Vagina (tissue), 2 donors: ENCODE results near the gene STN1. TPM values are rescaled to one million over a fixed set of nuclear protein-coding genes. Genes with fewer than 3 reads are reported as not detected.

Experiments
- DNase-seq, 2 donors: peaks; one replicate each; pipeline ENCODE4 v3.0.0-alpha.2; 2017; ENCODE audit errors: extremely low spot score in 2 of 2
- H3K27ac ChIP-seq: fragments of 200-600 bp; sonication (generic); one replicate; pipeline ENCODE4 v1.5.1; 2019
- H3K27me3 ChIP-seq: fragments of 200-600 bp; sonication (generic); one replicate; pipeline ENCODE4 v1.5.1; 2019
- H3K36me3 ChIP-seq, 2 donors: fragments of 200-600 bp; sonication (generic); one replicate each; pipeline ENCODE4 v1.5.1; 2017 to 2019
- H3K4me1 ChIP-seq: fragments of 200-600 bp; sonication (generic); one replicate; pipeline ENCODE4 v1.5.1; 2019
- H3K4me3 ChIP-seq, 2 donors: fragments of 200-600 bp; sonication (generic); 1 replicate in 1 of 2; 2 replicates in 1 of 2; pipeline ENCODE4 v1.5.1; 2016 to 2019
- H3K9me3 ChIP-seq: fragments of 200-600 bp; sonication (generic); one replicate; pipeline ENCODE4 v1.5.1; 2019
- POLR2A ChIP-seq, 2 donors: fragments of 450-650 bp; IDR thresholded peaks; one replicate each; pipeline ENCODE4 v1.6.1; 2017; ENCODE audit warnings: antibody characterized with exemption in 2 of 2, mild to moderate bottlenecking in 2 of 2, moderate library complexity in 2 of 2
- POLR2AphosphoS5 ChIP-seq, 2 donors: sonication (generic); formaldehyde crosslinking; IDR thresholded peaks; one replicate each; pipeline ENCODE4 v1.9.0; 2017; ENCODE audit warnings: antibody characterized with exemption in 2 of 2, mild to moderate bottlenecking in 2 of 2, low read depth in 1 of 2; ENCODE audit not compliant: insufficient read depth in 1 of 2
- intact Hi-C: fragments of 100-400 bp; cut with DNase I; formaldehyde crosslinking; loops from one replicate; pipeline ENCODE4 v1.15.1; 2023
- total RNA-seq: library from RNA; depleted of rRNA; stranded (reverse); fragments of >200 nt; gene quantifications from one replicate; pipeline ENCODE4 v1.2.3, GENCODE V29; 2016
- TF ChIP-seq, protein P1 (sequence below), 3 experiments: fragments of 450-650 bp in 2 of 3; fragments of 200-600 bp in 1 of 3; sonication (generic) in 1 of 3; IDR thresholded peaks; one replicate each; pipeline ENCODE4 v1.5.1; 2017 to 2019; ENCODE audit warnings: antibody characterized with exemption in 3 of 3, mild to moderate bottlenecking in 2 of 3, moderate library complexity in 2 of 3

STN1 gene
- total RNA-seq, 1 donor from 2014 or later = 22.3 TPM

- DNase-seq = no peak
- no peaks in the 10 kb centered on the region for H3K9me3 ChIP-seq
- H3K4me3 ChIP-seq = no peak overlapping the region
- H3K27me3 ChIP-seq = no peaks in the 10 kb centered on the region
- TF ChIP-seq POLR2AphosphoS5 (IDR thresholded peaks at IDR 0.05; ENCODE audit: insufficient read depth in 1 of 2, low read depth in 1 of 2) = no peak
- no peaks in the 10 kb centered on the region for H3K36me3 ChIP-seq
- intact Hi-C loops = no loop called here
- peaks cover 54% of the 10 kb centered on the region for H3K4me1 ChIP-seq
- no peak overlapping the region for H3K27ac ChIP-seq
These were observed 5.2 kb downstream of the STN1 start for GRCh38 chr10:103912759-103913158.

- no peak overlapping the region for H3K4me3 ChIP-seq
These were observed 6.9 kb downstream of the STN1 start for GRCh38 chr10:103911021-103911459.

DNA sequence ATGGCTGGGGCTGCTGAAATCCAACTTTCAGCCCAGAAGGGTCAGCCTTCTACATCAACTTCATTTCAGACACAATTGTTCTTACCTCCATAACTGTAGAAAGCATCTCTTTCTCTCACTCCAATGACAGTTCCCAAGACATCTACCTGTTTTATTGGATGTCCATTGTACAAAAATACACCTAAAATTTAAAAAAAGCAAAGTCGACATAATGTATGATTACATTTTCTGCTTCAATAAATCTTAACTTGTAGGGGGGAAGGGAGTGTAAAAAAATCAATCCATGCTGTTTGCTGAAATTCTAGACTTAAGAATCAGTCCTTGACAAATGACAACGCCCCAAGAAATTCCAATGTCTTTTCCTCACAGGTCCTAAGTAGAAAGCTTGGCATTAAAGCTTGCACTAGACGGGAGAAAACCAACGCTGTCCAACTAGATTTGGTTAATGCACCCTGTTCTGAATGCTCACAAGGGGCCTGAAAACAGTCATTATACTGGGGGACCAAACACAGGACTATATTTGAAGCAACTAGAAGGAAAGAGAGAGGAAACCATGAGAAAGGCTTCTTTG is 7.5 kb downstream of the STN1 start:
- Histone ChIP-seq H3K36me3 (no peaks in the 10 kb centered on the region), H3K4me1 (peaks cover 37% of the 10 kb centered on the region), H3K9me3 (no peaks in the 10 kb centered on the region), H3K27ac (no peak overlapping the region), H3K27me3 (no peaks in the 10 kb centered on the region), H3K4me3 (no peak overlapping the region)
- no peak for DNase-seq
- intact Hi-C loops = no loop called here
- no peak for TF ChIP-seq POLR2AphosphoS5 (IDR thresholded peaks at IDR 0.05; ENCODE audit: insufficient read depth in 1 of 2, low read depth in 1 of 2)
- no peak for TF ChIP-seq POLR2A (IDR thresholded peaks at IDR 0.05)
- TF ChIP-seq, protein P1, sequence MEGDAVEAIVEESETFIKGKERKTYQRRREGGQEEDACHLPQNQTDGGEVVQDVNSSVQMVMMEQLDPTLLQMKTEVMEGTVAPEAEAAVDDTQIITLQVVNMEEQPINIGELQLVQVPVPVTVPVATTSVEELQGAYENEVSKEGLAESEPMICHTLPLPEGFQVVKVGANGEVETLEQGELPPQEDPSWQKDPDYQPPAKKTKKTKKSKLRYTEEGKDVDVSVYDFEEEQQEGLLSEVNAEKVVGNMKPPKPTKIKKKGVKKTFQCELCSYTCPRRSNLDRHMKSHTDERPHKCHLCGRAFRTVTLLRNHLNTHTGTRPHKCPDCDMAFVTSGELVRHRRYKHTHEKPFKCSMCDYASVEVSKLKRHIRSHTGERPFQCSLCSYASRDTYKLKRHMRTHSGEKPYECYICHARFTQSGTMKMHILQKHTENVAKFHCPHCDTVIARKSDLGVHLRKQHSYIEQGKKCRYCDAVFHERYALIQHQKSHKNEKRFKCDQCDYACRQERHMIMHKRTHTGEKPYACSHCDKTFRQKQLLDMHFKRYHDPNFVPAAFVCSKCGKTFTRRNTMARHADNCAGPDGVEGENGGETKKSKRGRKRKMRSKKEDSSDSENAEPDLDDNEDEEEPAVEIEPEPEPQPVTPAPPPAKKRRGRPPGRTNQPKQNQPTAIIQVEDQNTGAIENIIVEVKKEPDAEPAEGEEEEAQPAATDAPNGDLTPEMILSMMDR (IDR thresholded peaks at IDR 0.05) = no peak

More at GRCh38 chr10:103911021-103911459, 6.9 kb downstream of the STN1 start:
- H3K36me3 ChIP-seq = no peaks in the 10 kb centered on the region
- TF ChIP-seq, protein P1 (IDR thresholded peaks at IDR 0.05) = no peak
- TF ChIP-seq POLR2A (IDR thresholded peaks at IDR 0.05) = no peak
- no peak for TF ChIP-seq POLR2AphosphoS5 (IDR thresholded peaks at IDR 0.05; ENCODE audit: insufficient read depth in 1 of 2, low read depth in 1 of 2)
- H3K4me1 ChIP-seq = peaks cover 42% of the 10 kb centered on the region
- H3K27ac ChIP-seq = peak overlapping the region; percentile 31
- intact Hi-C loops = no loop called here
- no peaks in the 10 kb centered on the region for H3K27me3 ChIP-seq
- H3K9me3 ChIP-seq = no peaks in the 10 kb centered on the region
- DNase-seq = no peak

- no peak overlapping the region for H3K27ac ChIP-seq
- H3K27me3 ChIP-seq = no peaks in the 10 kb centered on the region
- DNase-seq = peak in 1 of 2 donors; percentile 40
- intact Hi-C loops = no loop called here
- H3K4me1 ChIP-seq = peaks cover 23% of the 10 kb centered on the region
- no peak for TF ChIP-seq POLR2AphosphoS5 (IDR thresholded peaks at IDR 0.05; ENCODE audit: insufficient read depth in 1 of 2, low read depth in 1 of 2)
- TF ChIP-seq, protein P1 (IDR thresholded peaks at IDR 0.05) = no peak
- no peak for TF ChIP-seq POLR2A (IDR thresholded peaks at IDR 0.05)
- H3K4me3 ChIP-seq = no peak overlapping the region
- no peaks in the 10 kb centered on the region for H3K9me3 ChIP-seq
- H3K36me3 ChIP-seq = peaks cover 0 to 17% of the 10 kb centered on the region in 2 donors
These were observed 12.5 kb downstream of the STN1 start for GRCh38 chr10:103905441-103905840.

- DNase-seq = peak in 1 of 2 donors; percentile 5
- peak overlapping the region; percentile 7 for H3K27ac ChIP-seq
- H3K9me3 ChIP-seq = no peaks in the 10 kb centered on the region
- peaks cover 0 to 41% of the 10 kb centered on the region in 2 donors for H3K36me3 ChIP-seq
- TF ChIP-seq POLR2A (IDR thresholded peaks at IDR 0.05) (no peak), POLR2AphosphoS5 (IDR thresholded peaks at IDR 0.05; ENCODE audit: insufficient read depth in 1 of 2, low read depth in 1 of 2) (no peak)
- TF ChIP-seq, protein P1 (IDR thresholded peaks at IDR 0.05) = no peak
- no peak overlapping the region for H3K4me3 ChIP-seq
- intact Hi-C loops = no loop called here
- no peaks in the 10 kb centered on the region for H3K27me3 ChIP-seq
- peaks cover 17% of the 10 kb centered on the region for H3K4me1 ChIP-seq
These were observed 16.7 kb downstream of the STN1 start for GRCh38 chr10:103901299-103901698.
